Activated naive CD4-positive, alpha-beta T cell treated with anti-CD3 and anti-CD28 coated beads, Interleukin-2, amount 10 ng/mL, durations not matched to agents 7 days and 5 days (primary cell): ENCODE measurements around the gene FAHD2B.
"Not testable (repeated sequence)": the region's sequence is repeated elsewhere in the genome, so short reads cannot be mapped to it uniquely, and the experiment has no call there.

ENCODE experiments used
- CTCF ChIA-PET: fragments of 350-600 bp; sonication (Branson Sonifier 250); formaldehyde crosslinking; loops from one replicate; lab custom pipeline; 2021; ENCODE audit warnings: antibody characterized with exemption; lab: Charles Lee
- DNase-seq: peaks from one replicate; pipeline ENCODE4 v3.0.0-alpha.2; 2020
- H3K27ac Mint-ChIP-seq: one replicate; pipeline ENCODE4 v1.8.0; 2021; ENCODE audit warnings: mild to moderate bottlenecking, moderate library complexity, mixed read lengths
- H3K27me3 Mint-ChIP-seq: one replicate; pipeline ENCODE4 v1.8.0; 2021; ENCODE audit warnings: mild to moderate bottlenecking, mixed read lengths
- H3K36me3 Mint-ChIP-seq: one replicate; pipeline ENCODE4 v1.8.0; 2021; ENCODE audit warnings: mixed read lengths
- H3K4me1 Mint-ChIP-seq: one replicate; pipeline ENCODE4 v1.8.0; 2021; ENCODE audit warnings: mixed read lengths
- H3K4me3 Mint-ChIP-seq: one replicate; pipeline ENCODE4 v1.8.0; 2021; ENCODE audit warnings: mild to moderate bottlenecking, moderate library complexity, mixed read lengths
- H3K9me3 Mint-ChIP-seq: one replicate; pipeline ENCODE4 v1.8.0; 2021; ENCODE audit warnings: mixed read lengths

The FAHD2B gene

GRCh38 chr2:97048448-97048847, 46.2 kb downstream of the FAHD2B start:
- CTCF ChIA-PET = not testable (repeated sequence)

GRCh38 chr2:97046676-97047075, 48.0 kb downstream of the FAHD2B start:
- H3K4me3 Mint-ChIP-seq = not testable (repeated sequence)
- CTCF ChIA-PET = interaction anchor here (0.6 kb wide), 1 partner anchor 35 kb away, joined by 3 read pairs; no protein-coding TSS in a partner anchor

More at GRCh38 chr2:97048448-97048847, 46.2 kb downstream of the FAHD2B start:
- not testable (repeated sequence) for H3K4me1 Mint-ChIP-seq, H3K4me3 Mint-ChIP-seq, H3K9me3 Mint-ChIP-seq, H3K36me3 Mint-ChIP-seq, H3K27ac Mint-ChIP-seq
- H3K27me3 Mint-ChIP-seq = peaks cover 17% of the 10 kb centered on the region
- peak; percentile 30 for DNase-seq

GRCh38 chr2:97045895-97046499, 48.7 kb downstream of the FAHD2B start:
- H3K36me3 Mint-ChIP-seq, DNase-seq, CTCF ChIA-PET, H3K9me3 Mint-ChIP-seq, H3K27ac Mint-ChIP-seq, H3K4me3 Mint-ChIP-seq, H3K4me1 Mint-ChIP-seq: not testable (repeated sequence)
- H3K27me3 Mint-ChIP-seq = peaks cover 23% of the 10 kb centered on the region

More at GRCh38 chr2:97046676-97047075, 48.0 kb downstream of the FAHD2B start:
- not testable (repeated sequence) for H3K36me3 Mint-ChIP-seq, H3K4me1 Mint-ChIP-seq, H3K9me3 Mint-ChIP-seq, DNase-seq, H3K27ac Mint-ChIP-seq
- peaks cover 23% of the 10 kb centered on the region for H3K27me3 Mint-ChIP-seq
